SK-N-MC (cell line): Measurements from ENCODE around the gene IZUMO4.

Source experiments
- DNase-seq: peaks from one replicate; pipeline ENCODE4 v3.0.0-alpha.2; 2011; ENCODE audit warnings: low read depth, low spot score
- H3K27ac ChIP-seq: fragments of 200-600 bp; sonication (generic); 2 replicates; pipeline ENCODE4 v1.5.1; 2016; ENCODE audit warnings: mixed run types
- H3K36me3 ChIP-seq: fragments of 200-600 bp; sonication (generic); 2 replicates; pipeline ENCODE4 v1.6.1; 2017; ENCODE audit warnings: antibody characterized with exemption, low read length, mixed read lengths; ENCODE audit not compliant: insufficient read depth
- H3K4me3 ChIP-seq: fragments of 200-600 bp; sonication (generic); 2 replicates; pipeline ENCODE4 v1.5.1; 2016
- H3K9ac ChIP-seq: fragments of 200-600 bp; sonication (generic); 2 replicates; pipeline ENCODE4 v1.8.0; 2017; ENCODE audit warnings: mixed run types, mixed read lengths; ENCODE audit not compliant: insufficient read length
- H3K9me3 ChIP-seq: fragments of 200-600 bp; sonication (generic); 2 replicates; pipeline ENCODE4 v1.6.1; 2017; ENCODE audit warnings: low read depth, mild to moderate bottlenecking, antibody characterized with exemption, low read length, moderate library complexity, mixed read lengths
- EZH2 ChIP-seq: fragments of 200-600 bp; sonication (generic); IDR thresholded peaks from one replicate; pipeline ENCODE4 v1.6.1; 2017; ENCODE audit warnings: antibody characterized with exemption
- FOXP2 ChIP-seq: optimal IDR thresholded peaks from 2 replicates; pipeline ENCODE3; 2011; ENCODE audit warnings: mild to moderate bottlenecking, moderate library complexity; ENCODE audit not compliant: insufficient read depth; ENCODE audit errors: extremely low read length, control extremely low read depth
- POLR2AphosphoS5 ChIP-seq: IDR thresholded peaks from 2 replicates; pipeline ENCODE4 v1.6.1; 2012; ENCODE audit warnings: mild to moderate bottlenecking, low read depth, low read length, borderline replicate concordance

The IZUMO4 gene, protein sequence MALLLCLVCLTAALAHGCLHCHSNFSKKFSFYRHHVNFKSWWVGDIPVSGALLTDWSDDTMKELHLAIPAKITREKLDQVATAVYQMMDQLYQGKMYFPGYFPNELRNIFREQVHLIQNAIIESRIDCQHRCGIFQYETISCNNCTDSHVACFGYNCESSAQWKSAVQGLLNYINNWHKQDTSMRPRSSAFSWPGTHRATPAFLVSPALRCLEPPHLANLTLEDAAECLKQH

DNA sequence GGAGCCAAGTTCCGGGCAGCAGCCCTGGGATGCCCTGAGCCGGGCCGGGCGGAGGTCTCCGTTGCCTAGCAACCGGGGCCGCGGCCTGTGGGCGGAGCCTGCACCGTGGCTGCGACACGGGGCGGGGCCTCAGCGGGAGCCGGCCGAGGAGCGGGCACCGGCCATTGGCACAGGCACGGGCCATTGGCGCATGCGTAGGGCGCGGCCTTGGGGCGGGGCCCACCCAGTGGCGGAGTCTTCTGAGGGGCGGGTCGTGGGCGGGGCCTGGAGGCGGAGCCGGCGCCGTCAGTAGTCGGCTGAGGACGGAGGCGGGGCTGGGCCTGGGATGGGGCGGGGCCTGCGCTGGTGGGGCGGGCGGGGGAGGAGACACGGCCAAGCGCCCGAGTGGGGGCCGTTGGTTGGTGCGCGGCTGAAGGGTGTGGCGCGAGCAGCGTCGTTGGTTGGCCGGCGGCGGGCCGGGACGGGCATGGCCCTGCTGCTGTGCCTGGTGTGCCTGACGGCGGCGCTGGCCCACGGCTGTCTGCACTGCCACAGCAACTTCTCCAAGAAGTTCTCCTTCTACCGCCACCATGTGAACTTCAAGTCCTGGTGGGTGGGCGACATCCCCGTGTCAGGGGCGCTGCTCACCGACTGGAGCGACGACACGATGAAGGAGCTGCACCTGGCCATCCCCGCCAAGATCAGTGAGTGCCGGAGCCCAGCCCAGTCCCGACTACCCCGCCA lies at the start of gene IZUMO4:
Gene IZUMO4 (plus strand): TSS at position 436 of the 723 bp plus-strand sequence. CDS start 31 bp downstream, at position 467.
- DNase-seq: peak; percentile 59
- Histone ChIP-seq H3K36me3 (peaks cover 11% of the 10 kb centered on the region; the same call in 1 of the 2 replicates), H3K9me3 (no peaks in the 10 kb centered on the region), H3K27ac (peak within 1 kb of the TSS; percentile 83), H3K4me3 (peak within 1 kb of the TSS; percentile 96), H3K9ac (peak within 1 kb of the TSS; percentile 86)
- no peak for TF ChIP-seq EZH2
- TF ChIP-seq POLR2AphosphoS5: no peak
- no peak for TF ChIP-seq FOXP2

GRCh38 chr19:2047076-2047448 lies 49.7 kb upstream of the IZUMO4 start:
- TF ChIP-seq POLR2AphosphoS5 (no peak), EZH2 (no peak), FOXP2 (no peak)
- no peak overlapping the region for H3K4me3 ChIP-seq
- no peaks in the 10 kb centered on the region for H3K9me3 ChIP-seq
- no peak overlapping the region for H3K27ac ChIP-seq
- no peak overlapping the region for H3K9ac ChIP-seq
- no peak for DNase-seq
- H3K36me3 ChIP-seq: no peaks in the 10 kb centered on the region

- Histone ChIP-seq H3K27ac (no peak overlapping the region), H3K36me3 (no peaks in the 10 kb centered on the region), H3K9me3 (no peaks in the 10 kb centered on the region), H3K4me3 (no peak overlapping the region), H3K9ac (no peak overlapping the region)
- DNase-seq: no peak
- TF ChIP-seq FOXP2 (no peak), POLR2AphosphoS5 (no peak), EZH2 (no peak)
Observed at GRCh38 chr19:2047449-2048103, 49.1 kb upstream of the IZUMO4 start.

DNA sequence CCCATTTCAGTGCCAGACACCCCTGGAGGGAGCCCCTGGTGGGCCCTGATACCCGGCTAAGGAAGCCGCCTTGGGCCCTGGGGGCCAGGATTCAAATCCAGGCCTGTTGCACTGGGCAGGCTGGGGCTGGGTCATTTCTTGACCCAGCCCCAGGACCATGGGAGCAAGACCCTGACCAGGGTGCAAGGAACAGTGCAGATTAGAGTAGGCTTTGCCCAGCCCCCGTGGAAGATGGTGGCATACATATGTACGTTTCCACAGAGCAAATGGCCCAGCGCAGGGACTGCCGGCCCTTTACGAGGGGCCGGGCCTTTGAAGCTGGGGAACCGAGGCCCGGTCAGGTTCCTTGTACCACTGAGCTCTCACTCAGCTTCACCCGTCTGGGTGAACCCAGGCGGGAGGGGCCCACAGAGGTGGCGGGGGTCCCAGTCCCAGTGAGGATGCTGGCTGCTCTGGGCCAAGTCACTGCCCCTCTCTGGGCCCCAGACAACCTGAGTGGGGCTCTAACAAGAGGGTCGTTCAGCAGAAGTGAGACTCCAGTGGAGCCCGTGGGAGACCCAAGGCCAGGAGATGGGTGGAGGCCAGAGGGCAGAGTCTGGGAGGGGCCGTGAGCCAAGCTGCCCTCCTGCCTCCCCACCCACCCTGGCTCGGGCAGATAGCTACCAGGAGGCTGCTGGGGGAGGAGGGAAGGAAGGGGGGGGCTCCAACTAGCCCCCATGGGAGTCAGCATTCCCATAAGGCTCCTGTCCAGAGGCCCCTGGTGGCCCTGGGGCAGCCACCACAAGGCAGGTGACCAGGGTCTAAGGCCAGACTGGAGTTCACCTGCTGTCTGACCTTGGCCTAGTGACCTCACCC lies 48.4 kb upstream of the IZUMO4 start:
- no peak for DNase-seq
- H3K4me3 ChIP-seq: no peak overlapping the region
- TF ChIP-seq POLR2AphosphoS5: no peak
- TF ChIP-seq EZH2: no peak
- no peak for TF ChIP-seq FOXP2
- no peaks in the 10 kb centered on the region for H3K9me3 ChIP-seq
- no peaks in the 10 kb centered on the region for H3K36me3 ChIP-seq
- H3K27ac ChIP-seq: no peak overlapping the region
- H3K9ac ChIP-seq: no peak overlapping the region

- TF ChIP-seq EZH2 (no peak), FOXP2 (no peak), POLR2AphosphoS5 (no peak)
- DNase-seq: no peak
- Histone ChIP-seq H3K4me3 (peak overlapping the region; percentile 92), H3K9ac (peak overlapping the region; percentile 80), H3K9me3 (no peaks in the 10 kb centered on the region), H3K27ac (0 out of 2 replicates have a peak overlapping the region, but pooled peaks have one; percentile 9), H3K36me3 (no peaks in the 10 kb centered on the region)
Observed at GRCh38 chr19:2048959-2049740, 47.6 kb upstream of the IZUMO4 start.

DNA sequence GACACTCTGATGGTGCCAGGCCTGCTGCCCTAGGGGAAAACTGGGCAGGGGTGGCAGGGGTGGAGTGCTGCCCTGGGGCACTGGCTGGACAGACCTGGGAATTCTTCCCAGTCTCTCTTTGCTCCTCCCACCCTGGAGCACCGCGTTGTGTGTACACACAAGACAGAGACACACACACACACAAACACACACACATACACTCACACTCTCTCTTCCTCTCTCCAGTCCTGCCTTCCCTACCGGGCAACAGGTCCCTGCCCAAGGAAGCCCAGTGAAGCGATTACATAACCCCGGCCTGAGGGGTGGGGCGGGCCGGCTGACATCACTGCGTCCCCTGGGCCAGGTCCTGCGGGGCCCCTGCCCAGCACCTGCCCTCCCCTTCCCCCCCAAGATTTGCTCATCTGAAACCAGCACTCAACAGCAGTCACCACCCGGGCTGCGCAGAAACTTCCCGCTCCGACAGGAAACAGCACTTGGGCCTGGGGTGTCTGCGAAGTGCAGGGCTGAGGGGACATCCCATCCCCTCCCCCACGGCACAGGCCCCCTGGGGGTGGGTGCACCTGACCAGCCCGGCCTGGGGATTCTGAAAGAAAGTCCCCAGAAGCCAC lies 46.9 kb upstream of the IZUMO4 start:
- no peaks in the 10 kb centered on the region for H3K9me3 ChIP-seq
- no peak for TF ChIP-seq EZH2
- TF ChIP-seq POLR2AphosphoS5: no peak
- TF ChIP-seq FOXP2: peak; percentile 2
- no peak overlapping the region for H3K27ac ChIP-seq
- H3K36me3 ChIP-seq: no peaks in the 10 kb centered on the region
- peak overlapping the region; percentile 92 for H3K4me3 ChIP-seq
- peak overlapping the region; percentile 80 for H3K9ac ChIP-seq
- DNase-seq: no peak

GRCh38 chr19:2050349-2050990 lies 46.2 kb upstream of the IZUMO4 start:
- no peaks in the 10 kb centered on the region for H3K9me3 ChIP-seq
- H3K9ac ChIP-seq: peak overlapping the region; percentile 80
- no peak for DNase-seq
- no peaks in the 10 kb centered on the region for H3K36me3 ChIP-seq
- no peak for TF ChIP-seq FOXP2
- no peak for TF ChIP-seq POLR2AphosphoS5
- no peak for TF ChIP-seq EZH2
- no peak overlapping the region for H3K27ac ChIP-seq
- peak overlapping the region; percentile 92 for H3K4me3 ChIP-seq
